K562 (cell line): ENCODE data around the gene YBX1. TPM values are rescaled to one million over a fixed set of nuclear protein-coding genes. Genes with fewer than 3 reads are reported as not detected.

Source experiments
- ATAC-seq: fragments of 200-7000 bp; cut with Tn5 transposase; 3 replicates; pipeline ENCODE4 v1.9.1; 2020; ENCODE audit warnings: moderate library complexity
- BruUV-seq: library from RNA; stranded (reverse); fragments of 400-500 nt; replicated peaks from 2 replicates; lab custom pipeline; 2021; lab: Mats Ljungman, UMichigan
- CTCF ChIA-PET: fragments of 300-600 bp; formaldehyde crosslinking; extraction: SDS; loops from one replicate; lab custom pipeline; 2021; ENCODE audit warnings: low intra/inter-chr PET ratio; lab: Yijun Ruan, JAX
- POLR2A ChIA-PET: fragments of 300-600, 350-650 bp; sonication (Branson Sonifier 250); formaldehyde crosslinking; extraction: SDS; loops from one replicate; lab custom pipeline; 2021; ENCODE audit warnings: antibody characterized with exemption, inconsistent platforms; lab: Yijun Ruan, JAX
- DNase-seq, 4 experiments: peaks; one replicate each; pipeline versions ENCODE4 v3.0.0 to v3.0.0-alpha.2; 2011 to 2018; ENCODE audit warnings: low spot score in 3 of 4, mixed read lengths in 3 of 4; ENCODE audit errors: extremely low read depth in 1 of 4
- FAIRE-seq: peaks from 2 replicates; lab custom pipeline; 2011; peaks lifted over from hg19 to GRCh38; lab: Jason Lieb, UNC
- H2AFZ ChIP-seq: 2 replicates; pipeline ENCODE4 v1.6.0; 2011; ENCODE audit warnings: low read depth, low read length, control low read depth, inconsistent platforms
- H3K27ac ChIP-seq: fragments of 200-600 bp; 3 replicates; pipeline ENCODE4 v1.8.0; 2011; ENCODE audit warnings: low read depth, mild to moderate bottlenecking, control low read depth, inconsistent platforms, low read length, moderate library complexity, mixed read lengths; ENCODE audit errors: extremely low read depth
- H3K27me3 ChIP-seq, 2 experiments: fragments of 300-600 bp in 1 of 2; 2 replicates in 1 of 2; 3 replicates in 1 of 2; pipeline versions ENCODE4 v1.6.0 to v1.8.0; 2011; ENCODE audit warnings: inconsistent platforms in 2 of 2, low read length in 2 of 2, mild to moderate bottlenecking in 1 of 2, mixed read lengths in 1 of 2, moderate library complexity in 1 of 2; ENCODE audit not compliant: control insufficient read depth in 2 of 2, insufficient read depth in 2 of 2
- H3K36me3 ChIP-seq: fragments of 300-600 bp; 3 replicates; pipeline ENCODE4 v1.8.0; 2011; ENCODE audit warnings: mild to moderate bottlenecking, low read length, inconsistent platforms; ENCODE audit not compliant: control insufficient read depth, insufficient read depth
- H3K4me1 ChIP-seq, 2 experiments: fragments of 200-600 bp in 1 of 2; replicated peaks in 1 of 2; 2 replicates in 1 of 2; 3 replicates in 1 of 2; pipeline versions ENCODE4 v1.5.1 to v1.8.0; 2011; ENCODE audit warnings: inconsistent platforms in 2 of 2, low read length in 2 of 2, mild to moderate bottlenecking in 1 of 2, mixed read lengths in 1 of 2, moderate library complexity in 1 of 2; ENCODE audit not compliant: control insufficient read depth in 2 of 2, insufficient read depth in 2 of 2
- H3K4me2 ChIP-seq: 2 replicates; pipeline ENCODE4 v1.6.1; 2011; ENCODE audit warnings: low read length, control low read depth, inconsistent platforms, mixed read lengths; ENCODE audit not compliant: insufficient read depth
- H3K4me3 ChIP-seq: fragments of 200-600 bp; sonication (generic), shearing (Covaris generic); 2 replicates; pipeline ENCODE4 v1.5.1; 2016; ENCODE audit warnings: control low read depth, inconsistent platforms
- H3K79me2 ChIP-seq: fragments of 200-600 bp; 3 replicates; pipeline ENCODE4 v1.8.0; 2011; ENCODE audit warnings: low read length, inconsistent platforms; ENCODE audit not compliant: control insufficient read depth, insufficient read depth
- H3K9ac ChIP-seq, 2 experiments: 2 replicates each; pipeline versions ENCODE4 v1.6.0 to v1.6.1; 2011; ENCODE audit warnings: low read depth in 2 of 2, low read length in 2 of 2, control low read depth in 1 of 2, inconsistent platforms in 1 of 2, mild to moderate bottlenecking in 1 of 2, mixed read lengths in 1 of 2; ENCODE audit not compliant: insufficient read depth in 1 of 2
- H3K9me1 ChIP-seq: one replicate; pipeline ENCODE4 v1.6.0; 2011; ENCODE audit warnings: inconsistent platforms, mild to moderate bottlenecking, low read length, moderate library complexity; ENCODE audit not compliant: control insufficient read depth, insufficient read depth
- H3K9me3 ChIP-seq: replicated peaks from 2 replicates; pipeline ENCODE4 v1.5.1; 2011; ENCODE audit warnings: low read depth, low read length, inconsistent platforms; ENCODE audit not compliant: control insufficient read depth, insufficient read depth
- H4K20me1 ChIP-seq: replicated peaks from 2 replicates; pipeline ENCODE4 v1.6.1; 2011; ENCODE audit warnings: low read length, inconsistent platforms, mixed read lengths; ENCODE audit not compliant: control insufficient read depth, insufficient read depth
- ESRRA ChIP-seq: fragments of 450-650 bp; IDR thresholded peaks from 2 replicates; pipeline ENCODE4 v1.6.1; 2014; ENCODE audit warnings: low read depth, mild to moderate bottlenecking, moderate library complexity, borderline replicate concordance
- NCOA1 ChIP-seq: fragments of 450-650 bp; IDR thresholded peaks from 2 replicates; pipeline ENCODE4 v1.6.1; 2016; ENCODE audit warnings: low read depth
- NFIC ChIP-seq: fragments of 450-650 bp; IDR thresholded peaks from 2 replicates; pipeline ENCODE4 v1.6.1; 2017; ENCODE audit warnings: mild to moderate bottlenecking, inconsistent platforms
- RBBP5 ChIP-seq: fragments of 200-600 bp; sonication (generic); IDR thresholded peaks from 2 replicates; pipeline ENCODE4 v1.6.1; 2012; ENCODE audit warnings: borderline replicate concordance, mild to moderate bottlenecking, low read length, control low read depth, inconsistent platforms; ENCODE audit not compliant: insufficient read depth, poor library complexity, severe bottlenecking
- TCF7 ChIP-seq: sonication (generic); IDR thresholded peaks from 2 replicates; pipeline ENCODE4 v1.6.1; 2016; ENCODE audit warnings: antibody characterized with exemption, borderline replicate concordance
- ZFP30 ChIP-seq: fragments of 250-450 bp; sonication (Bioruptor Pico); IDR thresholded peaks from 2 replicates; pipeline ENCODE4 v1.8.0; 2022; ENCODE audit warnings: moderate library complexity, mild to moderate bottlenecking, inconsistent platforms, borderline replicate concordance
- ZFX ChIP-seq: sonication (generic); formaldehyde crosslinking; IDR thresholded peaks from 2 replicates; pipeline ENCODE4 v1.8.0; 2022; ENCODE audit warnings: mild to moderate bottlenecking, missing genetic modification reagents, moderate library complexity
- ZNF586 ChIP-seq: fragments of 450-650 bp; formaldehyde crosslinking; conservative IDR thresholded peaks from 2 replicates; pipeline ENCODE4 v1.4.0; 2020; ENCODE audit warnings: mild to moderate bottlenecking, moderate library complexity
- WGBS: fragments of 100-300 bp; shearing (Covaris generic); methylation state at CpG from one replicate; pipeline ENCODE4 v1.1.6; 2016; ENCODE audit warnings: low coverage, mixed read lengths; ENCODE audit not compliant: insufficient coverage; ENCODE audit errors: missing lambda C conversion rate; 5-methylcytosine and 5-hydroxymethylcytosine counted together
- in situ Hi-C: fragments of 300-500 bp; cut with MboI; formaldehyde crosslinking; loops from 4 replicates; pipeline ENCODE4 v1.15.0; 2018; ENCODE audit warnings: inconsistent platforms, mixed read lengths
- intact Hi-C: fragments of 100-400 bp; cut with micrococcal nuclease; formaldehyde crosslinking; loops from 2 replicates; pipeline ENCODE4 v1.14.2; 2022
- polyA plus RNA-seq, 8 experiments: library from polyadenylated mRNA; depleted of rRNA in 4 of 8; stranded (reverse) in 5 of 8; unstranded in 3 of 8; fragments of >200 nt; fragmentation: Nextera tagmentation in 2 of 8; fragmentation: Illumina TruSeq in 1 of 8; extraction: Ambion mirVana in 2 of 8; extraction: Trizol in 1 of 8; gene quantifications; 2 replicates each; pipeline versions ENCODE4 v1.2.1 to v1.2.3, GENCODE V29; 2011 to 2014; ENCODE audit warnings: inconsistent platforms in 1 of 8, missing spikeins in 1 of 8
- total RNA-seq, 7 experiments: library from RNA; depleted of rRNA in 6 of 7; stranded (reverse); fragments of >200 nt in 6 of 7; fragmentation: Illumina TruSeq in 2 of 7; extraction: Trizol in 2 of 7; gene quantifications; 2 replicates each; pipeline versions ENCODE4 v1.2.1 to v1.2.3, GENCODE V29; 2011 to 2021; ENCODE audit warnings: low replicate concordance in 1 of 7
- TF ChIP-seq, protein P1 (sequence below): fragments of 250-450 bp; sonication (Bioruptor Pico); IDR thresholded peaks from 2 replicates; pipeline ENCODE4 v1.6.1; 2021; ENCODE audit warnings: mild to moderate bottlenecking
- TF ChIP-seq, protein P2 (sequence below): fragments of 250-450 bp; sonication (Bioruptor Pico); IDR thresholded peaks from 2 replicates; pipeline ENCODE4 v1.5.0; 2020; ENCODE audit warnings: mild to moderate bottlenecking
- TF ChIP-seq, protein P3 (sequence below): sonication (generic); formaldehyde crosslinking; IDR thresholded peaks from 2 replicates; pipeline ENCODE4 v1.8.0; 2022; ENCODE audit warnings: missing genetic modification reagents, mild to moderate bottlenecking, borderline replicate concordance
- TF ChIP-seq, protein P4 (sequence below): sonication (generic); formaldehyde crosslinking; IDR thresholded peaks from 2 replicates; pipeline ENCODE4 v1.8.0; 2022; ENCODE audit warnings: missing genetic modification reagents, mild to moderate bottlenecking, moderate library complexity, borderline replicate concordance

Gene YBX1
- total and polyA plus RNA-seq, 9 of the 15 experiments (the other 6 are each of a cell fraction or from before 2014, with no cell fraction given), result 363 to 1,955 (median 1,216) TPM

DNA sequence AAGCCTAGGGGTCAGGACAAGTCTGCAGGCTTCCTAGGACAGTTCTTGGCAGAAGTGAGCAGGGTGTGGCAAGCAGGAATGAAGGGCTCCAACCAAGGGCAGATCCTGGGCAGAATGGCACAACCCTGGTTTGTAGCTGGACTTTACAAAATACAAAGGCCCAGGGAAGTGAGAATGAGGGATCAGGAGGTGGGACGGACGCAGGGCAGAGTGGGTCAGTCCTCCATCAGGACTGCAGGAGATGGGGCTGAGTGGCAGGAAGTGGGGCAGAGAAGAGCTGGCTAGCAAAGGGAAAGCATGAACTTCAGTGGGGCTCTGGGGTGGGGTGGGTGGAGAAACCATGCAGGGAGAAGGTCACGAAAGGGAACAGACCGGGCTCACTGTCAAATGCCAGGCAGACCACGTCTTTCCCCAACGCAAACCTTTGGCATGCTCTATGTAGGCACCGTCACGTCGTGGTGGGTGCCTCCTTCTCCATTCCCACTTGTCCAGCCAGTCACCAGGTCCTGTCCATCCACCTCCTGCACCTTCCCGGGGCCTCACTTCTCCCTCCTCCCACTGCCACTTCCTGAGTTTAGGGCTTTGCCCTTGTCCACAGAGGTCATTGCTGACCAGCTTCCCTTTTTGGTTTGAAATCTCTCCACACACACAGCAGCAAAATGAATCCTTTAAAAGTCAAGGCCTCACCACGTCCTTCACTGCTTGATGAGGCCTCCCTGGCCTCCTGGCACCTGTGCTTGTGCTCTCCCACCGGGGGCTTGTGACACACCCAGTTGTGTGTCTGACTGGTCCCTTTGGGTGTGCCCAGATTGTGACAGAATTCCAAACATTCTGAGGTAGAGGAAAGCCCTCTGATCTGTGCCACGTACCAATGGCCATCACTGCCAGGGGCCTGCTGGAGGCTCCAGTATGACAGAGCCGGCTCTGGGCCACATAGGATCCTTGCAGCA lies 66.5 kb downstream of the YBX1 start (continued):
- TF ChIP-seq RBBP5 (no peak), NFIC (no peak), ZFP30 (CRISPR knock-in tag) (no peak), ESRRA (no peak)
- TF ChIP-seq, protein P1, sequence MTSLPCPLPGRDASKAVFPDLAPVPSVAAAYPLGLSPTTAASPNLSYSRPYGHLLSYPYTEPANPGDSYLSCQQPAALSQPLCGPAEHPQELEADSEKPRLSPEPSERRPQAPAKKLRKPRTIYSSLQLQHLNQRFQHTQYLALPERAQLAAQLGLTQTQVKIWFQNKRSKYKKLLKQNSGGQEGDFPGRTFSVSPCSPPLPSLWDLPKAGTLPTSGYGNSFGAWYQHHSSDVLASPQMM (CRISPR knock-in tag), result no peak

DNA sequence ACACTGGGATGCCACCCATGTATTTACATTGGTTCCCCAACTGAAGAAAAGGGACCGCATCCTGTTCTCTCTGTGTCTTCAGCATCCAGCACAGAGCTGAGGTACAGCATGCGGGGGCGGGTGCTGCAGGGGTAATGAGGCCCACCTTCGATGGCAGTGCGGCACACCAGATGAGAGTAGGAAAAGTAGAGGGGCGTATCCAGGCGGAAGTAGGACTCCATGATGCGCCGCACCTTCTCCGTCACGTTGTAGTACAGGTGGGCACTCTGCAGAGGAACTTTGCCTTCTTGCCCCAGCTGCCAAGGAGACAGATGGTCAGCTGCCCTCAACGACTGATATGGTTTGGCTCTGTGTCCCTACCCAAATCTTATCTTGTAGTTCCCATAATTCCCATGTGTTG lies 67.8 kb downstream of the YBX1 start:
- H3K9ac ChIP-seq, result no peak overlapping the region
- FAIRE-seq (no peak), DNase-seq (no peak), ATAC-seq (no peak)
- 93% methylated on average over 12 of the region's 12 CpGs for WGBS
- no peaks in the 10 kb centered on the region for H4K20me1 ChIP-seq
- peaks cover 3% of the 10 kb centered on the region for H3K9me3 ChIP-seq
- no peaks in the 10 kb centered on the region for H3K79me2 ChIP-seq
- no TSS peak for BruUV-seq
- intact Hi-C loops, result no loop called here
- no peaks in the 10 kb centered on the region for H3K27me3 ChIP-seq
- in situ Hi-C loops, result no loop called here
- ChIA-PET POLR2A (no interaction called here), CTCF (no interaction called here)
- peaks cover 12% of the 10 kb centered on the region for H3K9me1 ChIP-seq
- no peak overlapping the region for H3K4me2 ChIP-seq
- no peak overlapping the region for H3K4me3 ChIP-seq
- H3K4me1 ChIP-seq, result no peaks in the 10 kb centered on the region
- no peak overlapping the region for H2AFZ ChIP-seq
- no peak overlapping the region for H3K27ac ChIP-seq
- peaks cover 79% of the 10 kb centered on the region for H3K36me3 ChIP-seq
- TF ChIP-seq TCF7, result no peak
- TF ChIP-seq ZFX (CRISPR knock-in tag), result no peak
- TF ChIP-seq, protein P2, sequence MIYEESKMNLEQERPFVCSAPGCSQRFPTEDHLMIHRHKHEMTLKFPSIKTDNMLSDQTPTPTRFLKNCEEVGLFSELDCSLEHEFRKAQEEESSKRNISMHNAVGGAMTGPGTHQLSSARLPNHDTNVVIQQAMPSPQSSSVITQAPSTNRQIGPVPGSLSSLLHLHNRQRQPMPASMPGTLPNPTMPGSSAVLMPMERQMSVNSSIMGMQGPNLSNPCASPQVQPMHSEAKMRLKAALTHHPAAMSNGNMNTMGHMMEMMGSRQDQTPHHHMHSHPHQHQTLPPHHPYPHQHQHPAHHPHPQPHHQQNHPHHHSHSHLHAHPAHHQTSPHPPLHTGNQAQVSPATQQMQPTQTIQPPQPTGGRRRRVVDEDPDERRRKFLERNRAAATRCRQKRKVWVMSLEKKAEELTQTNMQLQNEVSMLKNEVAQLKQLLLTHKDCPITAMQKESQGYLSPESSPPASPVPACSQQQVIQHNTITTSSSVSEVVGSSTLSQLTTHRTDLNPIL (CRISPR knock-in tag), result no peak
- TF ChIP-seq, protein P3, sequence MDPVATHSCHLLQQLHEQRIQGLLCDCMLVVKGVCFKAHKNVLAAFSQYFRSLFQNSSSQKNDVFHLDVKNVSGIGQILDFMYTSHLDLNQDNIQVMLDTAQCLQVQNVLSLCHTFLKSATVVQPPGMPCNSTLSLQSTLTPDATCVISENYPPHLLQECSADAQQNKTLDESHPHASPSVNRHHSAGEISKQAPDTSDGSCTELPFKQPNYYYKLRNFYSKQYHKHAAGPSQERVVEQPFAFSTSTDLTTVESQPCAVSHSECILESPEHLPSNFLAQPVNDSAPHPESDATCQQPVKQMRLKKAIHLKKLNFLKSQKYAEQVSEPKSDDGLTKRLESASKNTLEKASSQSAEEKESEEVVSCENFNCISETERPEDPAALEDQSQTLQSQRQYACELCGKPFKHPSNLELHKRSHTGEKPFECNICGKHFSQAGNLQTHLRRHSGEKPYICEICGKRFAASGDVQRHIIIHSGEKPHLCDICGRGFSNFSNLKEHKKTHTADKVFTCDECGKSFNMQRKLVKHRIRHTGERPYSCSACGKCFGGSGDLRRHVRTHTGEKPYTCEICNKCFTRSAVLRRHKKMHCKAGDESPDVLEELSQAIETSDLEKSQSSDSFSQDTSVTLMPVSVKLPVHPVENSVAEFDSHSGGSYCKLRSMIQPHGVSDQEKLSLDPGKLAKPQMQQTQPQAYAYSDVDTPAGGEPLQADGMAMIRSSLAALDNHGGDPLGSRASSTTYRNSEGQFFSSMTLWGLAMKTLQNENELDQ (CRISPR knock-in tag), result no peak
- TF ChIP-seq NCOA1, result no peak
- TF ChIP-seq ZNF586 (CRISPR knock-in tag), result no peak
- TF ChIP-seq, protein P4, sequence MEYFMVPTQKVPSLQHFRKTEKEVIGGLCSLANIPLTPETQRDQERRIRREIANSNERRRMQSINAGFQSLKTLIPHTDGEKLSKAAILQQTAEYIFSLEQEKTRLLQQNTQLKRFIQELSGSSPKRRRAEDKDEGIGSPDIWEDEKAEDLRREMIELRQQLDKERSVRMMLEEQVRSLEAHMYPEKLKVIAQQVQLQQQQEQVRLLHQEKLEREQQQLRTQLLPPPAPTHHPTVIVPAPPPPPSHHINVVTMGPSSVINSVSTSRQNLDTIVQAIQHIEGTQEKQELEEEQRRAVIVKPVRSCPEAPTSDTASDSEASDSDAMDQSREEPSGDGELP (CRISPR knock-in tag), result no peak
